GM19238 (cell line): ENCODE measurements around the gene CTSD.

Experiments used
- DNase-seq: peaks from one replicate; pipeline ENCODE4 v3.0.0; 2011; ENCODE audit warnings: low spot score; ENCODE audit not compliant: insufficient read length

Gene CTSD

GRCh38 chr11:1745701-1746320 is 17.9 kb downstream of the CTSD start:
- DNase-seq = no peak

- DNase-seq = no peak
Observed at GRCh38 chr11:1744891-1745700, 18.6 kb downstream of the CTSD start.

GRCh38 chr11:1744137-1744886 is 19.4 kb downstream of the CTSD start:
- no peak for DNase-seq

- no peak for DNase-seq
Observed at GRCh38 chr11:1743585-1744136, 20.1 kb downstream of the CTSD start.

GRCh38 chr11:1742869-1743584 is 20.7 kb downstream of the CTSD start:
- DNase-seq = no peak

- DNase-seq = no peak
Observed at GRCh38 chr11:1742371-1742770, 21.4 kb downstream of the CTSD start.

GRCh38 chr11:1741741-1742140 is 22.0 kb downstream of the CTSD start:
- DNase-seq = no peak

- no peak for DNase-seq
Observed at GRCh38 chr11:1740786-1741530, 22.8 kb downstream of the CTSD start.

GRCh38 chr11:1739576-1739975 is 24.2 kb downstream of the CTSD start:
- DNase-seq = no peak

GRCh38 chr11:1738380-1738779 is 25.3 kb downstream of the CTSD start:
- no peak for DNase-seq

- DNase-seq = no peak
Observed at GRCh38 chr11:1737080-1737757, 26.5 kb downstream of the CTSD start.

GRCh38 chr11:1736447-1736992 is 27.2 kb downstream of the CTSD start:
- DNase-seq = no peak

GRCh38 chr11:1735271-1735670 is 28.5 kb downstream of the CTSD start:
- DNase-seq = no peak

GRCh38 chr11:1734641-1735081 is 29.1 kb downstream of the CTSD start:
- no peak for DNase-seq

- no peak for DNase-seq
Observed at GRCh38 chr11:1733716-1734640, 29.7 kb downstream of the CTSD start.

- no peak for DNase-seq
Observed at GRCh38 chr11:1733009-1733715, 30.6 kb downstream of the CTSD start.

- DNase-seq = no peak
Observed at GRCh38 chr11:1732418-1733008, 31.2 kb downstream of the CTSD start.
